ENCODE results near the gene ANKH. TPM values are rescaled to one million over a fixed set of nuclear protein-coding genes. Genes with fewer than 3 reads are reported as not detected.

The ANKH gene
- total and polyA plus RNA-seq, 12 donors: 4.8 to 45.6 (median 30.9) TPM

- intact Hi-C loops (cut with DNase I): loop anchor here in 1 of 2 donors (10.0 kb wide), 1 partner anchor 138 kb away; no protein-coding TSS in a partner anchor
- WGBS, 4 donors: 32 to 58% (median 50%) methylated on average over 2 of the region's 2 CpGs
- no peak for TF ChIP-seq POLR2A (IDR thresholded peaks at IDR 0.05)
- TF ChIP-seq CTCF (IDR thresholded peaks at IDR 0.05): no peak
These were observed 8.5 kb downstream of the ANKH start for GRCh38 chr5:14863105-14863504.

DNA sequence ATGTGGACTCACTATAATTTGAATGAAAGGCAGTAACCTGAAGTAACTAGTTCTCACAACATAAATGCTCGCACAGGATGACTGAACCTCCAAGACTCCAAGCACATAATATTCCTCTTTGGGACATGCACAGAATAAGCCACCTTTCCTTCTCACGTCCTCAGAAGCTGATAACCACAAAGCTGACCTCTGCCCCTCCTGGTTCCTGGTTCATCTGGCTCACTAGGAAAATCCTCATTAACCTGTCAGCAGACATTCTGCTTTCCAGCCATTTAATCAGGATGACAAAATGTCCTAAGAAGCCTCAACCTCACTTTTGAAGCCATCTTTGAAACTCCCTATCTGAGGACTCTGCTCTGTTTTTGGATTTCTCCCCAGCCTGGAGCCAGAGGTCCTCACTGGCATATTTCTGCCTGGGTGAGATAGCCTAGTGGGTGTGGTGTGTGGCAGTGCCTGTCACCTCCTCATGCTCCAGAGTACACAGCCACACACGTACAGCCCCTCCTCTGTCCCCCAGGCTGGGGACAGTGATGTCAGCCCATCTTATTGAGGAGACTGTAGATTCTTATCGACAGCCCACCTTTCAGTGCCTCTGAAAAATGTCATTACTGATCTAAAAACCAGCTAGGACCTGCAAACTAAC, 10.3 kb downstream of the ANKH start:
- Histone ChIP-seq H3K4me3 (no peak overlapping the region), H3K27me3 (no peaks in the 10 kb centered on the region), H3K27ac (no peak overlapping the region), H3K9me3 (replicated peaks in 1 of 3) (no peaks in the 10 kb centered on the region), H3K36me3 (replicated peaks in 1 of 2) (no peaks in the 10 kb centered on the region), H3K4me1 (replicated peaks in 1 of 2) (peaks cover 0 to 5% of the 10 kb centered on the region in 2 donors)
- no peak for DNase-seq
- WGBS, 4 donors: 76 to 85% (median 82%) methylated on average over 3 to 4 of the region's 4 CpGs
- no peak for TF ChIP-seq POLR2A (IDR thresholded peaks at IDR 0.05)
- TF ChIP-seq CTCF (IDR thresholded peaks at IDR 0.05): no peak
- intact Hi-C loops (cut with DNase I): loop anchor here in 1 of 2 donors (10.0 kb wide), 1 partner anchor 136 kb away; no protein-coding TSS in a partner anchor

More at GRCh38 chr5:14863105-14863504, 8.5 kb downstream of the ANKH start:
- Histone ChIP-seq H3K9me3 (replicated peaks in 1 of 3) (no peaks in the 10 kb centered on the region), H3K4me3 (no peak overlapping the region), H3K27ac (no peak overlapping the region), H3K36me3 (replicated peaks in 1 of 2) (no peaks in the 10 kb centered on the region), H3K27me3 (no peaks in the 10 kb centered on the region), H3K4me1 (replicated peaks in 1 of 2) (peaks cover 0 to 5% of the 10 kb centered on the region in 2 donors)
- no peak for DNase-seq

DNA sequence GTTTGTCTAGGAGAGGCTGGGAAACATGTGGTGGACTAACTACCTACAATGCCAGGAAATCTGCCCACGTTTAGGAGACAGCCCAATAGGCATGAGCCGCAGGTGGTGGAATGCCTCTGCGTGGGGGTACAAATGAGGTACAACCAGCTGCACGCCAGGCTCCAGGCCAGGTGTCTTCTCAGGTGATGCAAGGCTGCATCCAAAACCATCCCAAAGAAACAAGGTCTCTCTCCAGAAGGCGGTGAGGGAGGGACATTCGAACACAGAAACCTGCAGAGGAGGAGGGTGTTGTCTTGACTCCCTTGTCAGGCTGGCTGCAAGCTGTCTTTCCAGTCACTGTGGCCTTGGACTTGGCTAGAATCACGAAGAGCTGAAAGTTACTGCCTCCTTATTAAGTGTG, 11.6 kb downstream of the ANKH start:
- no peak overlapping the region for H3K4me3 ChIP-seq
- H3K27ac ChIP-seq: no peak overlapping the region
- H3K27me3 ChIP-seq: no peaks in the 10 kb centered on the region
- no peaks in the 10 kb centered on the region for H3K36me3 ChIP-seq (replicated peaks in 1 of 2)
- H3K4me1 ChIP-seq (replicated peaks in 1 of 2): peaks cover 0 to 5% of the 10 kb centered on the region in 2 donors
- no peak for DNase-seq
- 75 to 84% (median 83%) methylated on average over 7 of the region's 7 CpGs for WGBS, 4 donors
- H3K9me3 ChIP-seq (replicated peaks in 1 of 3): no peaks in the 10 kb centered on the region
- TF ChIP-seq POLR2A (IDR thresholded peaks at IDR 0.05): no peak
- TF ChIP-seq CTCF (IDR thresholded peaks at IDR 0.05): no peak
- intact Hi-C loops (cut with DNase I): loop anchor here in 1 of 2 donors (10.0 kb wide), 1 partner anchor 135 kb away; no protein-coding TSS in a partner anchor

DNA sequence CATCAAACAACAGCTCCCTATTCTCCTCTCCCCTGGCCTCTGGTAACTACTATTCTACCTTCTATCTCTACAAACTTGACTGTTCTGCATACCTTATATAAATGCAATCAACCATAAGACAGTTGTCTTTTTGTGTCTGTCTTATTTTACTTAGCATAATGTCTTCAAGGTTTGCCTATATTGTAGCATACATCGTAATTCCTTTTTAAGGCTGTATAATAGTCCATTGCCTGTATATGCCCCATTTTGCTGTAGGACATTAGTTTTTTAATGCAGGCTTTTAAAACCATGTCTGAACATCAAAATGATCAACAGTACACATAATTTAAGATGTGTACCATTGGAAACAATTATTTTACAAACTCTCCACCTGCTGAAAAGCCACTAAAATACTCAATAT, 12.4 kb downstream of the ANKH start:
- Histone ChIP-seq H3K9me3 (replicated peaks in 1 of 3) (no peaks in the 10 kb centered on the region), H3K27ac (no peak overlapping the region), H3K36me3 (replicated peaks in 1 of 2) (no peaks in the 10 kb centered on the region), H3K27me3 (no peaks in the 10 kb centered on the region), H3K4me1 (replicated peaks in 1 of 2) (no peaks in the 10 kb centered on the region), H3K4me3 (no peak overlapping the region)
- no peak for DNase-seq
- WGBS, 4 donors: 97 to 98% (median 97%) methylated on average over 1 of the region's 1 CpG
- intact Hi-C loops (cut with DNase I): no loop called here
- TF ChIP-seq POLR2A (IDR thresholded peaks at IDR 0.05): no peak
- TF ChIP-seq CTCF (IDR thresholded peaks at IDR 0.05): no peak
